Spleen (tissue), 7 donors: ENCODE results near the gene TAOK1.
"Not testable (repeated sequence)": the region's sequence is repeated elsewhere in the genome, so short reads cannot be mapped to it uniquely, and the experiment has no call there.

Experiments
- POLR2A ChIP-seq, 3 donors: fragments of 450-650 bp; IDR thresholded peaks; one replicate each; pipeline ENCODE4 v1.5.1; 2017; ENCODE audit warnings: antibody characterized with exemption in 3 of 3, mild to moderate bottlenecking in 1 of 3
- TF ChIP-seq, protein P1 (sequence below), 11 experiments: fragments of 200-600 bp in 7 of 11; fragments of 450-650 bp in 4 of 11; sonication (generic) in 4 of 11; IDR thresholded peaks in 8 of 11; conservative IDR thresholded peaks in 3 of 11; 1 replicate in 7 of 11; 2 replicates in 4 of 11; pipeline versions ENCODE4 v1.4.0 to v1.8.0; 2016 to 2021; ENCODE audit warnings: antibody characterized with exemption in 11 of 11, inconsistent platforms in 4 of 11, mild to moderate bottlenecking in 1 of 11
- donor health status: DM: no; HTN: no; CAD: no; lungs with moderate emphysema.
- donor health status: DM: no; HTN: no; CAD: no.
- donor health status: DM: no; HTN: no; CAD: no.

DNA sequence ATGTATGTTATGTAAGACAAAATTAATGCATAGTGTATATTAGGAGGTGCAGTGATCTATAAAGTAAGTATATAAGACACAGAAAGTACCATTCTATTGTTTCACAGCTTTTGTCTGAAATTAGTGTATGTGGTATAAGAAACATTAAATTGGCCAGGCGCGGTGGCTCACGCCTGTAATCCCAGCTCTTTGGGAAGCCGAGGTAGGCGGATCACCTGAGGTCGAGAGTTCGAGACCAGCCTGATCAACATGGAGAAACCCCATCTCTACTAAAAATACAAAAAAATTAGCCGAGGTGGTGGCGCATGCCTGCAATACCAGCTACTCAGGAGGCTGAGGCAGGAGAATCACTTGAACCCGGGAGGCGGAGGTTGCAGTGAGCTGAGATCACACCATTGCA is 44.7 kb upstream of the TAOK1 start:
- TF ChIP-seq, protein P1, sequence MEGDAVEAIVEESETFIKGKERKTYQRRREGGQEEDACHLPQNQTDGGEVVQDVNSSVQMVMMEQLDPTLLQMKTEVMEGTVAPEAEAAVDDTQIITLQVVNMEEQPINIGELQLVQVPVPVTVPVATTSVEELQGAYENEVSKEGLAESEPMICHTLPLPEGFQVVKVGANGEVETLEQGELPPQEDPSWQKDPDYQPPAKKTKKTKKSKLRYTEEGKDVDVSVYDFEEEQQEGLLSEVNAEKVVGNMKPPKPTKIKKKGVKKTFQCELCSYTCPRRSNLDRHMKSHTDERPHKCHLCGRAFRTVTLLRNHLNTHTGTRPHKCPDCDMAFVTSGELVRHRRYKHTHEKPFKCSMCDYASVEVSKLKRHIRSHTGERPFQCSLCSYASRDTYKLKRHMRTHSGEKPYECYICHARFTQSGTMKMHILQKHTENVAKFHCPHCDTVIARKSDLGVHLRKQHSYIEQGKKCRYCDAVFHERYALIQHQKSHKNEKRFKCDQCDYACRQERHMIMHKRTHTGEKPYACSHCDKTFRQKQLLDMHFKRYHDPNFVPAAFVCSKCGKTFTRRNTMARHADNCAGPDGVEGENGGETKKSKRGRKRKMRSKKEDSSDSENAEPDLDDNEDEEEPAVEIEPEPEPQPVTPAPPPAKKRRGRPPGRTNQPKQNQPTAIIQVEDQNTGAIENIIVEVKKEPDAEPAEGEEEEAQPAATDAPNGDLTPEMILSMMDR (IDR thresholded peaks at IDR 0.05 in 8 of 11, conservative IDR thresholded peaks at IDR 0.05 in 3 of 11): not testable (repeated sequence)
- TF ChIP-seq POLR2A (IDR thresholded peaks at IDR 0.05): not testable (repeated sequence)
